Natural killer cell (primary cell): Measurements from ENCODE around the gene CCDC27. TPM values are rescaled to one million over a fixed set of nuclear protein-coding genes. Genes with fewer than 3 reads are reported as not detected.

Source experiments
- ATAC-seq, 3 donors: fragments of 150-1000 bp in 2 of 3; fragments of 200-7000 bp in 1 of 3; cut with Tn5 transposase; 1 replicate in 1 of 3; 2 replicates in 2 of 3; pipeline ENCODE4 v1.10.0; 2021; ENCODE audit warnings: mild to moderate bottlenecking in 2 of 3, moderate library complexity in 2 of 3
- DNase-seq, 2 donors: peaks; one replicate each; pipeline versions ENCODE4 v3.0.0 to v3.0.0-alpha.2; 2013 to 2021; ENCODE audit warnings: mixed read lengths in 1 of 2
- H3K27ac ChIP-seq: one replicate; pipeline ENCODE4 v1.5.1; 2013; ENCODE audit warnings: mild to moderate bottlenecking, low read length
- H3K27me3 ChIP-seq: one replicate; pipeline ENCODE4 v1.6.1; 2013; ENCODE audit warnings: low read length; ENCODE audit not compliant: control insufficient read depth, insufficient read depth
- H3K36me3 ChIP-seq: one replicate; pipeline ENCODE4 v1.6.1; 2013; ENCODE audit warnings: low read length; ENCODE audit not compliant: control insufficient read depth, insufficient read depth
- H3K4me1 ChIP-seq: one replicate; pipeline ENCODE4 v1.6.1; 2013; ENCODE audit warnings: low read length; ENCODE audit not compliant: control insufficient read depth, insufficient read depth
- H3K4me3 ChIP-seq: one replicate; pipeline ENCODE4 v1.5.1; 2013; ENCODE audit warnings: low read length
- H3K9me3 ChIP-seq: one replicate; pipeline ENCODE4 v1.6.1; 2013; ENCODE audit warnings: low read length; ENCODE audit not compliant: control insufficient read depth, insufficient read depth
- H3K27ac Mint-ChIP-seq, 2 donors: one replicate each; pipeline ENCODE4 v1.8.0; 2022; ENCODE audit warnings: mild to moderate bottlenecking in 2 of 2, mixed read lengths in 2 of 2, moderate library complexity in 1 of 2
- H3K27me3 Mint-ChIP-seq, 2 donors: one replicate each; pipeline ENCODE4 v1.8.0; 2022; ENCODE audit warnings: low read depth in 2 of 2, mixed read lengths in 2 of 2
- H3K36me3 Mint-ChIP-seq: one replicate; pipeline ENCODE4 v1.8.0; 2022; ENCODE audit warnings: mixed read lengths
- H3K4me1 Mint-ChIP-seq, 2 donors: one replicate each; pipeline ENCODE4 v1.8.0; 2022; ENCODE audit warnings: mixed read lengths in 2 of 2
- H3K4me3 Mint-ChIP-seq: one replicate; pipeline ENCODE4 v1.8.0; 2022; ENCODE audit warnings: mild to moderate bottlenecking, moderate library complexity, mixed read lengths
- H3K9me3 Mint-ChIP-seq, 2 donors: one replicate each; pipeline ENCODE4 v1.8.0; 2022; ENCODE audit warnings: mixed read lengths in 2 of 2
- WGBS: methylation state at CpG from one replicate; pipeline ENCODE4 v1.1.7; 2013; ENCODE audit warnings: missing lambda C conversion rate; ENCODE audit not compliant: insufficient coverage; 5-methylcytosine and 5-hydroxymethylcytosine counted together
- intact Hi-C: fragments of 100-400 bp; cut with micrococcal nuclease; formaldehyde crosslinking; loops from one replicate; pipeline ENCODE4 v1.14.2; 2022
- total RNA-seq, 4 donors: library from RNA; stranded (reverse); fragments of 120-200 nt in 1 of 4; gene quantifications; one replicate each; pipeline versions ENCODE4 v1.2.3 to v1.2.4, GENCODE V29; 2013 to 2022
- TF ChIP-seq, protein P1 (sequence below): fragments of 200-600 bp; IDR thresholded peaks from one replicate; pipeline ENCODE4 v1.8.0; 2022; ENCODE audit warnings: antibody characterized with exemption

Gene CCDC27
- total RNA-seq, 3 donors from 2014 or later (not counting 1 experiment from before 2014, with no cell fraction given) = not detected

DNA sequence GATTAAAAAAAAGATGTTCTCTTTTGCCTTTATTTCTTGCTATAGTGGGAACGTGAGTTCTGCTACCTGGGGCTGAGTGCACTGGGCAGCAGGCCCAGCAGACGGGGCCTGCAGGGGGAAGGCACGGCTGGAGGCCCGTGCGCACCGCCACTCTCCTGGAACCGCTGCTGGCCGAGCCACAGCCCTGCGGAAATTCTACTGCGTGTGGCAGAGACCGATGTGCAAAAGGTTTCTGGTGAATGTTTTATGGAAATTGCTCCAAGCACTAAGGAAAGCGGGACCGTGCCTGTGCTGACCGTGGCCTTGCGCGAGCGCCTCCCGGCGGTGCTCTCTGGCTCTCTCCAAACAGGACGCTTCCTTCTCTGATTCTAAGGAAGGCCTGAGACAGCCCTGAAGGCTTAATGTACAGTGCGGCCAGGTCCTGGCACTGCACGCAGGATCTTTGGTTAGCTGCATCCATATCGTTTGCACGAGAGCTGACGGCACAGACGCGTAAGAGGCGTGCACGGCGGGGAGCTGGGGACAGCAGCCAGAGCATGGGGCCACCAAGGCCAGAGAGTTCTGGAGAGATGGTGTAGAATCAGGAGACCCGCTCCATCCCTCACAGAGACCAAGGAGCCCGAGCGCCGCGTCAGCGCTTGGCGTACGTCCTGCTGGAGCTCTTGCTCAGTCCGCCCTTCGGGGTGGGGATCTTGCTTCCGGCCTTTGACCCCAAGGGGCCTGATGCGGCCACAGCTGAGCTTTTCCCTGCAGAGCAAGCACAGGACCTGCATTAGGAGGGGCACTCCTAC is 62.7 kb downstream of the CCDC27 start:
- Mint-ChIP-seq H3K27ac (no peak overlapping the region), H3K4me3 (no peak overlapping the region), H3K27me3 (no peaks in the 10 kb centered on the region), H3K4me1 (peaks cover 4% of the 10 kb centered on the region in 2 donors), H3K9me3 (no peaks in the 10 kb centered on the region), H3K36me3 (no peaks in the 10 kb centered on the region)
- Histone ChIP-seq H3K36me3 (peaks cover 18% of the 10 kb centered on the region), H3K27ac (no peak overlapping the region), H3K4me3 (no peak overlapping the region), H3K27me3 (no peaks in the 10 kb centered on the region), H3K9me3 (no peaks in the 10 kb centered on the region), H3K4me1 (peaks cover 9% of the 10 kb centered on the region)
- DNase-seq = no peak
- TF ChIP-seq, protein P1, sequence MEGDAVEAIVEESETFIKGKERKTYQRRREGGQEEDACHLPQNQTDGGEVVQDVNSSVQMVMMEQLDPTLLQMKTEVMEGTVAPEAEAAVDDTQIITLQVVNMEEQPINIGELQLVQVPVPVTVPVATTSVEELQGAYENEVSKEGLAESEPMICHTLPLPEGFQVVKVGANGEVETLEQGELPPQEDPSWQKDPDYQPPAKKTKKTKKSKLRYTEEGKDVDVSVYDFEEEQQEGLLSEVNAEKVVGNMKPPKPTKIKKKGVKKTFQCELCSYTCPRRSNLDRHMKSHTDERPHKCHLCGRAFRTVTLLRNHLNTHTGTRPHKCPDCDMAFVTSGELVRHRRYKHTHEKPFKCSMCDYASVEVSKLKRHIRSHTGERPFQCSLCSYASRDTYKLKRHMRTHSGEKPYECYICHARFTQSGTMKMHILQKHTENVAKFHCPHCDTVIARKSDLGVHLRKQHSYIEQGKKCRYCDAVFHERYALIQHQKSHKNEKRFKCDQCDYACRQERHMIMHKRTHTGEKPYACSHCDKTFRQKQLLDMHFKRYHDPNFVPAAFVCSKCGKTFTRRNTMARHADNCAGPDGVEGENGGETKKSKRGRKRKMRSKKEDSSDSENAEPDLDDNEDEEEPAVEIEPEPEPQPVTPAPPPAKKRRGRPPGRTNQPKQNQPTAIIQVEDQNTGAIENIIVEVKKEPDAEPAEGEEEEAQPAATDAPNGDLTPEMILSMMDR = no peak
- 95% methylated on average over 42 of the region's 42 CpGs for WGBS
- no peak for ATAC-seq
- intact Hi-C loops = no loop called here

DNA sequence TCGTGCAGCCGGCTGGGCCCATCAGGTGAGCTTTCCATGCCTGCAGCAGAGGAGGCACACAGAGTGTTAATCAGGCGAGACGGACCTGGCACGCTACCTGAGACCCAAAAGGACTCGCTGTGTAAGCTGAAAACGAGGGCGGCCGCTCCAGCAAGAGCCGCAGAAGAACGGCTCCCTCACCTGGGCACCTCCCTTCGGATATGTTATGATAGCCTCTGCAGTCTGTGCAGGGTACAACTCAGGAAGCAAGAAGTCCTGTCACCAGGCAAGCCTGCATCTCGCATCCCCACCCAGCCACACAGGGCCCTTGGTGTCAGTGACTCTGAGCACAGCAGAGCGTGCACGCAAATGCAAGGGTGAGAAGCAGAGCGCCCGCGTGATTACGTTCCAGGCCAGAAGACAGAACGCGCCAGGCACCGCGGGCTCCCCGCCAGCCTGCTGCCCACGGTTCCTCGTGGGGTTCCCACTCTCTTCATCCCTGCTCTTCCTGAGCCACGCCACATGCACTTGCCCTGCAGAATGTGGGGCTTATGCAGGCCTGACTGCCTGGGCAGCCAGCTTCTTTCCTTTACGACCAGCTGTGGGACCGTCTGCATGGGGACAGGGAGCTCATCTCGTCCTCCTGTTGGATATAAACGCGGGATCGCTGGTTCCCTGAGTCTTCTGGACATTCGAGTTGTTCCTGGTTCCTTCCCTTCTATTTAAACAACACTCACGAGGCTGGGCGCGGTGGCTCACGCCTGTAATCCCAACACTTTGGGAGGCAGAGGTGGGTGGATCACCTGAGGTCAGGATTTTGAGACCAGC is 64.3 kb downstream of the CCDC27 start:
- TF ChIP-seq, protein P1 = no peak

DNA sequence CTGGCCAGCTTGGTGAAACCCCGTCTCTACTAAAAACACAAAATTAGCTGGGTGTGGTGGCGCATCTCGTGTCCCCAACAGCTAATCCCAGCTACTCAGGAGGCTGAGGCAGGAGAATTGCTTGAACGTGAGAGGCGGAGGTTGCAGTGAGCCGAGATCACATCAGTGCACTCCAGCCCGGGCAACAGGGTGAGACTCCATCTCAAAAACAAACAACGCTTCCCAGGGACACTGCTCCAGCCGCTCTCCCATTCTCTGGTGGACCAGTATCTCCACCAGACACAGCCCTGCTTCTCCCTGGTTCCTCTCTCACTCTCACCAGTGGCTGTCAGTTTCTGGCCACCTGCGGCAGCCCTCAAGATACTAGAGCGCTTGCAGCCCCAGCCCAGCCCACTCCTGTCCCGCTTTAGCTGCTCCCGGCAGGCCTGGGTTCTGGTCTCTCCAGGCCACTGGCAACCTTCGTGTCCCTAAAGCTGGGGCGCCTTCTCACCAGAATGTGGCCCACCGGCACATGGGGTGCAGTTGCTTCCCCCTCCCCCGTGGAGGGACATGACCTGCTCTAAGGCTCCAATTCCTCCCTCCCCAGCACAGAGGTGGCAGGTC is 65.0 kb downstream of the CCDC27 start:
- no peaks in the 10 kb centered on the region for H3K27me3 Mint-ChIP-seq
- Histone ChIP-seq H3K9me3 (no peaks in the 10 kb centered on the region), H3K36me3 (peaks cover 33% of the 10 kb centered on the region), H3K4me3 (no peak overlapping the region), H3K27ac (no peak overlapping the region), H3K27me3 (no peaks in the 10 kb centered on the region), H3K4me1 (no peaks in the 10 kb centered on the region)
- WGBS = 98% methylated on average over 17 of the region's 17 CpGs
- TF ChIP-seq, protein P1 = no peak
- no peak overlapping the region for H3K4me3 Mint-ChIP-seq
- intact Hi-C loops = no loop called here
- no peak overlapping the region for H3K27ac Mint-ChIP-seq
- no peaks in the 10 kb centered on the region for H3K36me3 Mint-ChIP-seq
- H3K9me3 Mint-ChIP-seq = no peaks in the 10 kb centered on the region
- DNase-seq = no peak
- no peaks in the 10 kb centered on the region for H3K4me1 Mint-ChIP-seq
- ATAC-seq = no peak

More for the DNA sequence above, 64.3 kb downstream of the CCDC27 start:
- H3K27ac Mint-ChIP-seq = no peak overlapping the region
- intact Hi-C loops = no loop called here
- peaks cover 27% of the 10 kb centered on the region for H3K36me3 ChIP-seq
- no peak overlapping the region for H3K27ac ChIP-seq
- no peaks in the 10 kb centered on the region for H3K9me3 Mint-ChIP-seq
- no peak overlapping the region for H3K4me3 ChIP-seq
- H3K4me1 Mint-ChIP-seq = no peaks in the 10 kb centered on the region
- DNase-seq = no peak
- H3K4me1 ChIP-seq = no peaks in the 10 kb centered on the region
- no peak for ATAC-seq
- WGBS = 92% methylated on average over 38 of the region's 38 CpGs
- no peaks in the 10 kb centered on the region for H3K36me3 Mint-ChIP-seq
- H3K9me3 ChIP-seq = no peaks in the 10 kb centered on the region
- H3K4me3 Mint-ChIP-seq = no peak overlapping the region
- no peaks in the 10 kb centered on the region for H3K27me3 Mint-ChIP-seq
- H3K27me3 ChIP-seq = no peaks in the 10 kb centered on the region
